ENCODE data around the gene INHBE.
"Not testable (repeated sequence)": the region's sequence is repeated elsewhere in the genome, so short reads cannot be mapped to it uniquely, and the experiment has no call there.

DNA sequence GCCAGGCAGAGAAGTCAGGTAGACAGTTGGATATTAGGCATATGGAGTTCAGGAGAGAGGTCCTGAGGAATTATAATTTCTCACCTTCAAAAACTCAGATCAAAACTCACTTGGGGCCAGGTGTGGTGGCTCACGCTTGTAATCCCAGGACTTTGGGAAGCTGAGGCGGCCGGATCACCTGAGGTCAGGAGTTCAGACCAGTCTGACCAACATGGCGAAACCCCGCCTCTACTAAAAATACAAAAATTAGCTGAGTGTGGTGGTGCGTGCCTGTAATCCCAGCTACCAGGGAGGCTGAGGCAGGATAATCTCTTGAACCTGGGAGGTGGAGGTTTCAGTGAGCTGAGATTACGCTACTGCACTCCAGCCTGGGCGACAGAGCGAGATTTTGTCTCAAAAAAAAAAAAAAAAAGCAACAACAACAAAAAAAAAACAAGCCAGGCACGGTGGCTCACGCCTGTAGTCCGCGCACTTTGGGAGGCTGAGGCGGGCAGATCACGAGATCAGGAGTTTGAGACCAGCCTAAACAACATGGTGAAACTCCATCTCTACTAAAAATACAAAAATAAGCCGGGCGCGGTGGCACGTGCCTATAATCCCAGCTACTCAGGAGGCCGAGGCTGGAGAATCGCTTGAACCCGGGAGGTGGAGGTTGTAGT, 47.3 kb downstream of the INHBE start:
- TF ChIP-seq TSHZ2 (CRISPR knock-in tag; IDR thresholded peaks at IDR 0.05); ARNTL (CRISPR knock-in tag; IDR thresholded peaks at IDR 0.05; ENCODE audit: borderline replicate concordance, low read depth); PATZ1 (CRISPR knock-in tag; IDR thresholded peaks at IDR 0.05; ENCODE audit: borderline replicate concordance); OSR1 (CRISPR knock-in tag; IDR thresholded peaks at IDR 0.05); ZFP30 (CRISPR knock-in tag; IDR thresholded peaks at IDR 0.05); TOX (CRISPR knock-in tag; IDR thresholded peaks at IDR 0.05; ENCODE audit: borderline replicate concordance): not testable (repeated sequence)

Measured in SK-N-SH treated with all-trans-retinoic acid at 6 μM for 48 hours (cell line).